ENCODE results near the gene ZNF280D.

Gene ZNF280D

DNA sequence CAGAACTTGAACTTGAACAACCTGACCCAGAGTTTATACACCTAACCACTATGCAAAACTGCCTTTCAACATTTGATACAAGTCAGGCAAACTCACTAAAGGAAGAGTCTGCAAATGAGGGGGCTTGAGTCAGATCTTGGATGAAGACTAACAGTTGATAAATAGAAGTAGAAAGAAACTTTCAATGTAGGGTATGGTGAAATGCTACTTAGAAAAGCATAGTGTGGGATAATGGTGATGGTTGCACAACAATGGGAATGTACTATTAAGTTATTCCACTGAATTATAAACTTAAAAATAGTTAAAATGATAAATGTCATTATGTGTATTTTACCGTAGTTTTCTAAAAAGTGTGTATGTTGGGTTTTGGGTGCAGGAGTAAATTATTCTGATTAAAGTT is 19.7 kb upstream of the ZNF280D start:
- no peak for DNase-seq

DNA sequence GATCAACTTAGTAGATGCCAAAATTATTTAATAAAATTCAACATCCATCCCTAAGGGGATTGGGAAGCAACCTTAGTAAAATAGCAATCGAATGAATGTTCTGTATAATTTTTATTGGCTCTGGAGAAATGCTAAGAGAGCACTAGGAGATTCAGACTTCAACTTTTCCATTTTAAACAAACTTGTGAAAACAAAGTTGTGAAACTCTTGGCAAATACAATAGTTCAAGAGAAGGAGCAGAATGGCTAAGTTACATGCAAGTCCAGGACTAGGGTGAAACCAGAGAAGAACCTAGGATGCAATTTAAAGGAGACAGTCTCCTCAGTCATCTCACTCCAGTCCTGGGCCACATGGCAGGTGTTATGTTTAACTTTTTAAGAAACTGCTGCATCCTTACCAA is 16.7 kb upstream of the ZNF280D start:
- DNase-seq: no peak

DNA sequence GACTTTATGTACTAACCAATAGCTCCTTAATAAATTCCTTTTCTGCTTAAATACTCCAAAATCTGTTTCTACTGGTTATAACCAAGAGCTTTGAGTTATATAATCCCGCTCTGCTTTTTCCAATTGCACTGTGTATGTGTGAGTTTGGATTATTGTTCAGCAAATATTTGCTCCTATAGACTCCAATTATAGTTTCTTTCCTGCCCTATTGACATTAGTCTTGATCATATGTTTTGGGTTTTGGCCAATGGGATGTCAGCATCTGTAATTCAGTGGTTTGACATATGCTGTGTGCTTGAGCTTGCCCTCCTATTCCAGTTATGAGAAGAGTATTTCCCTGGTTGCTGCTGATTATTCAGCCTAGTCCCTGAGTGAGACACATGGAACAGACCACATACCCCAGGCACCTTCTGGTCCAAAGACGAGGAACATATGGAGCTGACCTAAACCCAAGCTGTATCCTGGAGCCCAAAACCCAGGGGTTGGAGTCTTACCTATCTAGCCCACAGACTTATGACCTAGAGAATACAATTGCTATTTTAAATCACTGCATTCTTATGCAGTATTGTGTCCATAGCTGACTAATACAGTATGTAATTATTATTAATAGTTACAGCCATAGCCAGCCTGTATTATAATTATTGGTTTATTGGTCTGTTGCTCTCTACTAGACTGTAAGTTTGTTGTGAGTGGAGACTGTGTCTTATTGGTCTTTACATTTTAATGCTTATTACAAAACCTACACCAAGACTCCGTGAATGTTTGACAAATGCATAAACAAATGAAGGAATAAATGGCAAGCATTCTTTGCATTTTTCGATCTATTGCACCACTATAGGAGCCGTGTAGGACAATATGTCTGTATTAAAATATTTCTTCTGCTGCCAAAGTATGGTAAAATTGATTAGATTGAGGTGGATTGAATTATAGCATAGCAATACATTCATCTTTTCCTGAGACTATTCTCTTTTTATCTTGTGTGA is 11.7 kb upstream of the ZNF280D start:
- DNase-seq: no peak

DNA sequence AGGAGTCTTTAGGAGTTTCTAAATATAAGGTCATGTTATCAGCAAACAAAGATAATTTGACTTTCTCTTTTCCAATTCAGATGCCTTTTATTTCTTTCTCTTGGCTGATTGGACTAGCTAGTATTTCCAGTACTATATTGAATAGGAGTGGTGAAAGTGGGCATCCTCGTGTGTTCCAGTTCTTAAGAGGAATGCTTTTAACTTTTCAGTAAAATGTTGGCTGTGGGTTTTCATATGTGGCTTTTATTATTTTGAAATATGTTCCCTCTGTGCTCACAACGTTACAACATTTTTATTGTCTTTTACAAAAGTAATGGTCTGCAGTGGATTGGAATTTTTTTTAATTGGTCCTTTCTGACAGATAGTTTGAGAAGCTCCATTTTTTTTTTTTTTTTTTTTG is 8.2 kb upstream of the ZNF280D start:
- no peak for DNase-seq

DNA sequence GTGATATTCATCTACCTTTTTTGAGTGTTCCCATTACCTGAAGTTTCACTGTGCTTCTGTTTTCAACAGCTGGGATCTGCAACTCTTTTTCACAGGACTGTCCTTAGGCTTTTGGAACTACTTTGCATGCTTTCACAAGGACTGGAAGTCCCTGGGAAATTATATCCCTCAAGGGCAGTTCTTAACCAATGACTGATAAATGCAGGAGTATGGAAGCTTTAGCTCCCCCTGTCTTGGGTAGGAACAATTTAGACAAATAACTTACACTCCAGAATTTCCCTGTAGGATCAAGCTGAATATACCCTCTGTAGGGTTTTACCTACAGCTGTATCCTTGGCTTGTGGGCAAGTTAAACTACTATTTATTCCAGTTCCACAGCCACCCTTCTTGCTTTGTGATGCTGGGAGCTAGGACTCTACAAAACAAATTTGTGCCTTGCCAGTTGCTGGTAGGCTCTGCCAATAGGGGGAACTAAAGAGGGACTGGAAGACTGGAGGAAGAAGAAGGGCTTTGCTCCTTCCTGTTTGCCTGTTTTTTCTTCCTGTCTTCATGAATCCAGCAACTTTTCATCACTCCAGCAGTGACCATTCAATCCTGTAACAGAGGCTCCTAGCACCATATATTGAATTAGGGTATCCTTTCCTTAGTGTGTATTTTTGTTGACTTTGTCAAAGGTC is 6.8 kb upstream of the ZNF280D start:
- DNase-seq: peak in 3 of 4 experiments; percentile 29 to 44 (median 36)

DNA sequence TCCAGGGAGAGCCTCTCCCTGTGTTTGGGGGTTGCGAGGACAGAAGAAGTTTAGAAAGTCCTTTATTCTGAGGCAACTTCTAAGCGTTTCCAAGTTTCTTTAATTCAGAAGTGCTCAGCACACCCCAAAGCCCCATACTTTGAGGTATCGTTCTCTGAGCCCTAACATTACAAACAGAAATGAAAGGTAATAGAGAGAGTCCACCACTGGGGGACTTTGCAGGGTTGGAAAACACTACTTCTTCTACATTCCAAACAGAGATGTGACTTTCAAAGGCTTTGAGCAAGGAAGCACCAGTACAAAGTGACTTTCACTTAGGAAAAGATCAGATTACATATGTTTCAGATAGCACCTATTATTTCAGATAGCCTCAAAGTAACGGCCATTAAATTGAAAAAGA is 6.2 kb upstream of the ZNF280D start:
- DNase-seq: no peak

DNA sequence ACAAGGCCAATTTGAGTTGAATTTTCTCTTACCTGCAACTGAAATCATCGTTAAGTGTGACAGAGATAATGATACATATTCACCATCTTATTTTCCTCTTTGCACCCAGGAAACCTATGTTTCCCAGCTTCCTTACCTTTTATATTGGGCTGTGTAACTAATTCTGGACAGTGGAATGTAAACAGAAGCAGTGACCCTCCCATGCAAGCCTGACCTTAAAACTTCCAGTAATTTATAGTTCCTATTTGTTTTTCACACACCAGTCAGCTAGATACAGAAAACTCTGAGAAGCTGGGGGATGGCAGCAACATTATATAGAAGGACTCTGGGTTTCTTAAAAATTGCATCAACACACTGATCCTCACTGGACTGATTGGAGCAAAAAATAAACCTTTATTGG is 4.5 kb upstream of the ZNF280D start:
- DNase-seq: no peak

DNA sequence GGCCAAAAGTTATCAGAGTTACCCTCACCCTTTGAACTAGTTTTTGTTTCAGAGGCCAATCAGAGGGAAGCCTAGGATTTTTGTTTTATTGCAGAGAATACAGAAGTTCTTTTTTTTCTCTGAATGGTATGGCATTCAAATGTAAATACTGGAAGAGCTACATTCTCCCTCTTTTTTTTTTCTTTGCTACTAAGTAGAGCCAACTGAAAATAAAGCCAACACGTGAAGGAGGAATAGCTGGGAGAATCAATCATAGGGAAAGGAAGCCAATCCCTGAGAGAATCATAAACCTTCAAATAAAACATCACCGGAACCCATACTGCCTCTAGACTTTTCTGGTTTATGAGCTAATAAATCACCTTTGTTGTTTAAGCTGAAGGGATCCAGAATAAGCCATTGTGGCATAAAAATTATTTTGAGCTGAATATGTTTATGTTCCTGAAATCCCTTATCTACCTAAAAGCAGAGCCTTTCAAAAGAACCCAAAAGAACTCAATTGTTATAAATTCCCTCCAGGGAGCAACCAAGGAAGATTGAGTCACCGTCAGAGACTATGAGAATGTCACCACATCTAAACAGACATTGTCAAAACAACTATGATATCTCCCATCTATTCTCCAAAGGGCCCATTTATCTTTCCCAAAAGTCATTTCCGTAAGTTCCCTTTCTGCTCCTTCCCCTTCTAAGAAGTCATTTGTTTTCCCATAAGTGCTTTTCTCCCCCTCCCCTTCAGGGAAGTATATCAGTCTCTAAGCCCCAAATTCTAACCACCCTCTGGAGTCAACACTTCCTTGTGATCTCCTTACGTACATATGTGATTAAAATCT is 3.8 kb upstream of the ZNF280D start:
- no peak for DNase-seq

DNA sequence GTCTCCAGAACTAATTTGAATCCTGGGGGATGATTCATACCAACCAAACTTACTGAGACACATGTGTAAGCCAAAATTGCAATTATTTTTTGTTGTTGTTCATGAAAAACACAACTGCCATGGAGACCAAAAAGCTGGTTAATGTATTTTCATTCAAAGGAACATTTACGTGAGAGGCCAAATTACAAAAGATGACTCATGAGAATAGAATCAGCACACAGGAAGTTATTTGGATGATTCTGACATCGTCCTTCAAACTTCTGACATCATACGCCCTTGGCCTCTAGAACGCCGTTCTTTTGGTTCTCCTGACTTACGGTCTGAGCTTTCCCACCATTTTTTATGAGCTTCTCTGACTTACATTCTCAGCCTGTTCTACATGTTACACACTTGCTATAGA is 3.0 kb upstream of the ZNF280D start:
- peak in 1 of 4 experiments; percentile 3 for DNase-seq

DNA sequence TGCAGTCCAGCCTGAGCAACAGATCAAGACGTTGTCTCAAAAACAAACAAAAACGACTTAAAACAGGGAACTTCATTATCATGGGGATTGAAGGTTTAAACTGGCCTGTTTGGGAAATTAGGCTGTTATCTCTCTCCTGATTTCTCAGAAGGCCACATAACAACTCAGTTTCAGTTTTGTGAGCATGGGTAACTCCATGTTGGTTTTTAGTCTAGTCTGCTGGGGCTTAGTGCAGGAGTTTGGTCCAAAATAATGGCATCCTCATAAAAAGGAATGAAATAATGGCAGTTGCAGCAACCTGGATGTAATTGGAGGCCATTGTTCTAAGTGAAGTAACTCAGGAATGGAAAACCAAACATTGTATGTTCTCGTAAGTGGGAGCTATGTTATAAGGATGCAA is 2.3 kb upstream of the ZNF280D start:
- no peak for DNase-seq

DNA sequence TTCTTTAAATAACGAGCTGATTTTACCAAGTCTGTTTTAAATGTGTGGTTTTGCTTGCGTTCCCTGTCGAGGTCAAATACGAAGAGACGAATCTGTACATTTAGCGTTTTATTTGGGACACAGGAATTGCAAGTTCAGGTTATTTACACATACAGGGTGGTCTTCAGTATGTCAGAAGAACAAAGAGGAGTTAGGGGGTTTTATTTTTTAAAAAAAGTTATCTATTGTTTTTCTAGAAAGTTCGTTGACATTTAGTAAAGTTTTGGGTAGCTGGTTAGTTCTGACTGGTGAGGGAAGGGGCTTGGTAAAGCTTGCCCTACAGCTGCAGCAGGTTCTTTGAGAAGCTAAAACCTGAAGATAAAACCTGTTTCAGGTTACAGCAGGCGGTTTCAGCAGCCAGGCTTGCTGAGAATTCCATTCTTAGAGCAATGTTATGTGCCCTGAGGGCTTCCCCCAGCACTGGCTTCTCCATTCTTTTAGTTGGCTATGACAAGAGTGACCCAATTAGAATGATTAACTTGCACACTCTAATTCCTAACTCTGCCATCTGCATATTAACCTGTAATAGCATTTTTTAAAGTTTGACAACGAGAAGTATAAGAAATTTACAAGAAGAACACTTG is 815 bp upstream of the ZNF280D start:
- no peak for DNase-seq

DNA sequence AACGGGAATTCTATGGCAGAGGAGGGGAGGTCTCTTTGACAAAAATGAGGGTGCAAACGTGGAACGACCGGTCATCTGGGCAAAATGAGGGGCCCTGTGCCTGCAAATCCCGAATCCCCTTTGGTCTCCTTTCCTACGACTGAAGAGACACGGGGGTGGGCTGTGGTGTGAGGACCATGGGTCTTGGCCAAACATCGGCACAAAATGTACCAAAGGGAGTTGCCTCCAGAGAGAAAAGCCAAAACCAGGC is 498 bp downstream of the ZNF280D start:
- peak in 1 of 4 experiments; percentile 5 for DNase-seq

DNA sequence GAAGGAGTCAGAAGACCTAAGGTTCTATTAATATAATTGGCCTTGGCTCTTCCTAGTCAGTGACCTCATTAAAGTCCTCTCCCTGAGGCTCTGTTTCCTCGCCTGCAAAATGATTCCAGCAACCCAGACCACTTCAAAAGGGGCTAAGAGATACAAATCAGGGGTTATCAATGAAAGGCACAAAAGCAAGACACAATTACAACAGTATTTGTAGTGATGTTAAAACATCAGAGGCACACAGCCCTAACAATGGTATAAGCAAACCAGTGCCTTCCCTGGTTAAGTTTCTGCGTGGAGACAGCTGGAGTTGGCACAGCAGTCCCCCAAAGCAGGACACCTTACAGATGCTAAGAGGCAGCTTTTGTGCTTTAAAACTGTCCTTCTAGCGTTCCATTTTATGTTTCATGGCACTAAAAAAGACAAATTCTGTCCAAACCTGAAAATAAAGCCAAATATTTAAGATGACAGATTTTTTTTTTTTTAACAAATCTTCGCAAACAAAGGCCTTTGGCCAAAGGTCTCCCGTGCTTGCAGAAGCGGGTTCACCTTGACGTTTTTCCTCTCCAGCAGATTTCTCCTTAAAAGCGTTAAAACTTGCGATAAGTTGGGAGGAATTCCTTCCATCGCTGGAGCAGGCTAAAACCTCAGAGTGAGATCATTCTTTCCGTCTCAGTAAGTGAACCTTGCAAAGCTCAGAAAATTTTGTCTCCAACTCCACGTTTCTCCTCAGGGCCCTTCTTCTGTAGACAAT is 999 bp downstream of the ZNF280D start:
- DNase-seq: peak in 1 of 4 experiments; percentile 16

DNA sequence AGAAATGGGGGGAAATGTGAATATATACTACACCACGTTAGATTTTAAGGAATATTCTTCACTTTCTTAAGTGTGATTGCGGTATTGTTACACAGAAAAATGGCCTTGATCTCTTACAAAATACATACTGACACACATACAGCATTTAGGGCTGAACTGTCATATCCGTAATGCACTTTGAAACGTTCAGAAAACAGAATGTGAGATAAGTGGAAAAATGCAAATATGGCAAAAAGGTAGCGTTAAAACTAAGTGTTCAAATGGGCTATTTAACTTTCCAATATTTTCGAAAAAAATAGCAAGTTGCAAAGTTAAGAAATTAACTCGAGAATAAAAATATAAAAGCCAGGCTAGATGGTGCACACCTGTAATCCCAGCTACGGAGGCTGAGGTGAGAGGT is 1.8 kb downstream of the ZNF280D start:
- no peak for DNase-seq

DNA sequence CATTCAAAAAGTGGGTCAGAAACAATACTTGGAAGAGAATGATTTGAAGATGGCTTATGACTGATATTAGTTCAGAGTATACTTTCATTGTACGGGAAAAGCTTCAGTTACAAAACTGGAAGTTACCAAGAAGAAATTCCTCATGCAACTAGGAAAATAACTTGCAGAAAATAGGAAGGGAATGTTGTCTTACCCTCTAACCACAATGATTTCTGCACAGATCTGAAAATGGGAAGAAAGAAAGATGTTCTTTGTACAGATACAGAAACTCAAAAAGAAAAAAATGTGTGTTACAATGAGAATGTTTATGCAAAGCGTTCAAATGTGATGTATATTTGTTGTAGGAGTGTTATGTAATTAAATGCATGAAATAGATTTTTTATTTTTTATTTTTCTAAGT is 3.7 kb downstream of the ZNF280D start:
- peak in 2 of 4 experiments; percentile 27 to 35 for DNase-seq

DNA sequence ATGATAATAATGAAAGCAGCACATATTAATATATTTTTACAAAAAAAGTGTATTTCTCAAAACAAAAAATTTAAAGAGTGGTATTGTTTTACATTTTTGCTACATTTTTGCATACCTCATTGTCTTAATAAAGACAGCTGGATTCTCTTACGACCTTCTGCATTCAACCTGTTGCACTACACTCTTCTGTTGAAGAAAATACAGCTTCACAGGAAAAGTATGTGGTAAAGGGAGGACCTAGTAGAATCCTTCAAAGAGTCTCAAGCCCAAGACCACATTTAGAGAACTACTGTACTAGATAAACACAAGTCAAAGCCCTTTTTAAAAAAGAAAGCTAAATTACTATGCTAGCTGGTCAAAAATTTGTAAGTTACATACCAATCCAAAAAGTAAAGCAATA is 7.9 kb downstream of the ZNF280D start:
- DNase-seq: no peak

DNA sequence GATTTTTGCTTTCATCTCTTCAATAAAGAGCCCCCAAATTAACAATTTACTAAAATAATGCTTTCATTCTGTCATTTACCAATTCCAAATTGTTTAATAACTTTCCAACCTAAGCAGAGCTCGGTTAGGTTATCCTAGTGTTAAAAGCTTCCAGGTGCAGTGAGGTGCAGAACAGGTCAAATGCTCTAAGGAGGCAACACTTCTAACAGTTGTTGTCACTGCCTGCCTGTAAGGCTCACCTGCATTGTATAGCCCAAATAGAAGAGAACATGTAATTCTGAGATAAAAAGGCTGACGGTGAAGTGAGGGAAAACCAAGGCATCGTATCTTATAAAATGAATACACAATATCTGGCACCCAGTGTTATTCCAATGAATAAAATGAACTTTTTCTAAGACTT is 9.1 kb downstream of the ZNF280D start:
- no peak for DNase-seq

DNA sequence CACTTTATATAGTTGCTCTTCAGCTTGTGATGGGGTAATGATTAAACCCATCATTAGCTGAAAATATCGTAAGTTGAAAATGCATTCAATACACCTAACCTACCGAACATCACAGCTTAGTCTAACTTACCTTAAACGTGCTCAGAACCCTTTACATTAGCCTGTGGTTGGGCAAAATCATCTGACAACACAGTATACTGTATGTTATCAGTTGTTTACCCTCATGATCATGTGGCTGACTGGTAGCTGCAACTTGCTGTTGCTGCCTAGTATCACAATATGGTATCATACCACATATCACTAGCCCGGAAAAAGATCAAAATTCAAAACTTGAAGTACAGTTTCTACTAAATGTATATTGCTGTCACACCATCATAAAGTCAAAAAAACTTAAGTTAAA is 9.5 kb downstream of the ZNF280D start:
- DNase-seq: no peak

DNA sequence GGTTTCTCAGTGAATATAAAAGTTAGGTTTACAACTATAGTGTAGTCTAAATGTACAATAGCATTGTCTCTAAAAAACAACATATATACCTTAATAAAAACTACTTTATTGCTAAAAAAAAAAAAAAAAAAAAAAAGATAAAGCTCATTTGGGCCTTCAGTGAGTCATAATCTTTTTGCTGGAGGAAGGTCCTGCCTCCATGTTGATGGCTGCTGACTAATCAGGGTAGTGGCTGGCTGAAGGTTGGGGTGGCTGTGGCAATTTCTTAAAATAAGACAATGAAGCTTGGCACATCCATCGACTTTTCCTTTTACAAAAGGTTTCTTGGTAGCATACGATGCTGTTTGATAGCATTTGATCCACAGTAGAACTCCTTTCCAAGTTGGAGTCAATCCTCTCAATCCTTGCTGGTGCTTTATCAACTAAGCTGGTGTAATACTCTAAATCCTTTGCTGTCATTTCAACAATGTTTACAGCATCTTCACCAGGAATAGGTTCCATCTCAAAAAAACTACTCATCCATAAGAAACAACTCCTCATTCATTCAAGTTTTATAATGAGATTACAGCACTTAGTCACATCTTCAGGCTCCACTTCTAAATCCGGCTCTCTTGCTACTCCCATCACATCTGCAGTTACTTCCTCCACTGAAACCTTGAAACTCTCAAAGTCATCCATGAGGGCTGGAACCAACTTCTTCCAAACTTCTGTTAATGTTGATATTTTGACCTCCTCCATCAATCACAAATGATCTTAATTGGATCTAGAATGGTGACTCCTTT is 13.3 kb downstream of the ZNF280D start:
- no peak for DNase-seq

DNA sequence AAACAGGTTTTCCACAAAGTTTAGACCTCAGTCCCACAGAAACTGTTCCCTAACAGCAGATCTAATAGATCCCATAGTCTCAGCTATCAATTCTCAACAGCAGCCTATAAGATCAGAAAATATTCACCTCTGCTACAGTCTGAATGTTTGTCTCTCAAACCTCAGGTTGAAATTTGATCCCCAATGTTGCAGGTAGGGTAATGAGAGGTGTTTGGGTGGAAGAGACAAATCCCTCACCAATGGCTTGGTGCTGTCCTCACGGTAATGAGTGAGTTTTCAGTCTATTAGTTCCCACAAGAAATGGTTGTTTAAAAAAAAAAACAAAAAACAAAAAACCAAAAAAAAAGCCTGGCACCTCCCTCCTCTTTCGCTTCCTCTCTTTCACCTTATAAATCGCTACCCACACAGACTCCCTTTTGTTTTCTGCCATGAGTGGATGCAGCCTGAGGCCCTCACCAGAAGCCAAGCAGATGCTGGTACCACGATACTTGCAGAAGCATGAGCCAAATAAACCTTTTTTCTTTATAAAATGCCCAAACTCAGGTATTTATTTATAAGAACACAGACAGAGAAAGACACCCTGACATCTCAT is 14.2 kb downstream of the ZNF280D start:
- no peak for DNase-seq

DNA sequence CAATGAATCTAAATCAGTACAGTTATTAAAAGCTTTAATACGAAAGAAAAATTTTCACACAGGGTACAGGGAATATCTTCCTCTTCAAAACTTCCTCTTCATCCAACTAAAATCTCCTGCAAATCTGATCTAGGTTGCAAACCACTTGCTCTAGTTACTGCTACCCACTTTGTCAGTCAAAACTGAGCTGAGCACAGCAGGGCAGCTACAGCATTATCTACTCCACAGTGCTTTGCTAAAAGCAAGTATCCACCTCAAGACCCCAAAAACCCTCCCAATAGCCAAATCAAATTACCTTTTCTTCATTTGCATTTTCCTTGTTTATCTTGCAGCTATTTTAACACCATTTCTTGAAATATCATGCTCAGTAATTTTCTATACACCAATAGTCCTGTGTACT is 14.7 kb downstream of the ZNF280D start:
- no peak for DNase-seq

Measured in suppressor macrophage (primary cell).